ENCODE data around the gene IFNGR2. TPM values are rescaled to one million over a fixed set of nuclear protein-coding genes. Genes with fewer than 3 reads are reported as not detected.

IFNGR2 gene
- polyA plus RNA-seq, 1 donor (not counting 4 experiments of a cell fraction or from before 2014, with no cell fraction given) = 94.3 TPM

DNA sequence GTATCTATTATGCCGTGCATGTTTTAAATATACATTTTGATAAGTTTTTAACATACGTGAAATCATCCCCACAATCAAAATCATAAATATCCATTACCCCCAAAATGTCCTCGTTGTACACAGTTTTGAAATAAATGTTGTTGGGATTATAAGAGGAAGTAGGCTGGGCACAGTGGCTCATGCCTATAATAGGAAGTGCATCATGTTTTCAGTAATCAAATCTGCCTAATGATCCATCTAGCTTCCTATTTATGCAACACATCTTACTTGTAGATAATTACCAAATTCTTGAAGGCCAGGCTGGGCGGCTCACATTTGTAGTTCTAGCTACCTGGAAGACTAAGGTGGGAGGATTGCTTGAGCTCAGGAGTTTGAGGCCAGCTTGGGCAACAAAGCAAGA, 15.0 kb upstream of the IFNGR2 start:
- Histone ChIP-seq H3K4me1 (ENCODE audit: control insufficient read depth, extremely low read depth, insufficient read depth, low read length) (peaks cover 23% of the 10 kb centered on the region), H3K9me1 (ENCODE audit: control insufficient read depth, extremely low read depth, insufficient read depth, low read length) (no peaks in the 10 kb centered on the region), H3K27me3 (ENCODE audit: control insufficient read depth, extremely low read depth, insufficient read depth, low read length) (no peaks in the 10 kb centered on the region), H3K9me3 (ENCODE audit: control insufficient read depth, low read depth, low read length) (no peaks in the 10 kb centered on the region), H3K9ac (ENCODE audit: control insufficient read depth, extremely low read depth, insufficient read depth, low read length) (no peak overlapping the region), H2AFZ (ENCODE audit: control insufficient read depth, low read length) (no peak overlapping the region), H3K27ac (ENCODE audit: control insufficient read depth, insufficient read depth, low read length) (no peak overlapping the region), H3K36me3 (ENCODE audit: control insufficient read depth in 2 of 2, extremely low read depth in 1 of 2, insufficient read depth in 2 of 2, low read length in 2 of 2) (no peaks in the 10 kb centered on the region), H3K79me2 (ENCODE audit: control insufficient read depth, insufficient read depth, low read length) (no peaks in the 10 kb centered on the region), H3K4me2 (ENCODE audit: control insufficient read depth, extremely low read depth, insufficient read depth, low read depth, low read length) (no peak overlapping the region), H3K4me3 (ENCODE audit: control insufficient read depth in 2 of 3, extremely low read depth in 1 of 3, insufficient read depth in 2 of 3, low read depth in 1 of 3, low read length in 3 of 3) (no peak overlapping the region), H4K20me1 (ENCODE audit: control insufficient read depth, extremely low read depth, insufficient read depth, low read length) (no peaks in the 10 kb centered on the region)
- dilution Hi-C loops (cut with MboI; ENCODE audit: extremely low pct_ligation_motif_present, low sequenced_read_pairs) = no loop called here
- no peak for FAIRE-seq
- DNase-seq (ENCODE audit: low read depth, low spot score) = no peak
- TF ChIP-seq CTCF (optimal IDR thresholded peaks at IDR 0.05 in 1 of 3, IDR thresholded peaks at IDR 0.05 in 1 of 3, conservative IDR thresholded peaks at IDR 0.05 in 1 of 3; ENCODE audit: extremely low read depth in 1 of 3, insufficient read depth in 2 of 3, low read length in 3 of 3) = no peak

GRCh38 chr21:33390479-33390878, 12.7 kb upstream of the IFNGR2 start:
- DNase-seq (ENCODE audit: low read depth, low spot score) (no peak), FAIRE-seq (peak; percentile 95)
- peaks cover 16% of the 10 kb centered on the region for H3K4me1 ChIP-seq (ENCODE audit: control insufficient read depth, extremely low read depth, insufficient read depth, low read length)
- H3K79me2 ChIP-seq (ENCODE audit: control insufficient read depth, insufficient read depth, low read length) = no peaks in the 10 kb centered on the region
- H3K27me3 ChIP-seq (ENCODE audit: control insufficient read depth, extremely low read depth, insufficient read depth, low read length) = no peaks in the 10 kb centered on the region
- H3K9me3 ChIP-seq (ENCODE audit: control insufficient read depth, low read depth, low read length) = no peaks in the 10 kb centered on the region
- no peaks in the 10 kb centered on the region for H3K9me1 ChIP-seq (ENCODE audit: control insufficient read depth, extremely low read depth, insufficient read depth, low read length)
- dilution Hi-C loops (cut with MboI; ENCODE audit: extremely low pct_ligation_motif_present, low sequenced_read_pairs) = no loop called here
- H3K9ac ChIP-seq (ENCODE audit: control insufficient read depth, extremely low read depth, insufficient read depth, low read length) = peak overlapping the region; percentile 22
- H3K4me2 ChIP-seq (ENCODE audit: control insufficient read depth, extremely low read depth, insufficient read depth, low read depth, low read length) = peak overlapping the region; percentile 30
- H3K36me3 ChIP-seq (ENCODE audit: control insufficient read depth in 2 of 2, extremely low read depth in 1 of 2, insufficient read depth in 2 of 2, low read length in 2 of 2) = no peaks in the 10 kb centered on the region
- peak overlapping the region in 1 of 3 experiments; percentile 1 for H3K4me3 ChIP-seq (ENCODE audit: control insufficient read depth in 2 of 3, extremely low read depth in 1 of 3, insufficient read depth in 2 of 3, low read depth in 1 of 3, low read length in 3 of 3)
- H4K20me1 ChIP-seq (ENCODE audit: control insufficient read depth, extremely low read depth, insufficient read depth, low read length) = no peaks in the 10 kb centered on the region
- peak overlapping the region; percentile 64 for H3K27ac ChIP-seq (ENCODE audit: control insufficient read depth, insufficient read depth, low read length)
- H2AFZ ChIP-seq (ENCODE audit: control insufficient read depth, low read length) = peak overlapping the region; percentile 75
- TF ChIP-seq CTCF (optimal IDR thresholded peaks at IDR 0.05 in 1 of 3, IDR thresholded peaks at IDR 0.05 in 1 of 3, conservative IDR thresholded peaks at IDR 0.05 in 1 of 3; ENCODE audit: extremely low read depth in 1 of 3, insufficient read depth in 2 of 3, low read length in 3 of 3) (no peak), EZH2 (IDR thresholded peaks at IDR 0.05; ENCODE audit: low read length) (no peak)
